ENCODE data around the gene TSHZ1.

DNA sequence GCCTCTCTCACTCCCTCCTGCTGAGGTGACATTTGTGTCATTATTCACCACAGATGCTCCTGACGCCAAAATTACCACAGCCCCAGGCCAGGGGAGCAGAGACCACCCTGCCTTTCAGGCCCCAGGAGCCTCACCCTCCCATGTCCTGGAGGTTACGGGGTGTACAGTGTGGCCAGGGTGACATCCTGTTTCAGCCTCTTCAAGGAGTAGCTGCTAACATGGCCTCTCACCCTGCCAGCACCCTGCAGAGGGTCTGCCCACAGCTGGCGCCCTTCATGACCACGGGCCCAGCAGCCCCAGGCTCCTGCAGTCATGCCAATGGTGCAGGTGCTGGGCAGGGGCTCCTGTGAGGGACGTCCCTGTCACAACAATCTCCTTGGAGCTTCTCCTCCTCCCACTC is 124.3 kb downstream of the TSHZ1 start:
- no peak for TF ChIP-seq EZH2phosphoT487 (conservative IDR thresholded peaks at IDR 0.05; ENCODE audit: low read length)
- TF ChIP-seq, protein P1, sequence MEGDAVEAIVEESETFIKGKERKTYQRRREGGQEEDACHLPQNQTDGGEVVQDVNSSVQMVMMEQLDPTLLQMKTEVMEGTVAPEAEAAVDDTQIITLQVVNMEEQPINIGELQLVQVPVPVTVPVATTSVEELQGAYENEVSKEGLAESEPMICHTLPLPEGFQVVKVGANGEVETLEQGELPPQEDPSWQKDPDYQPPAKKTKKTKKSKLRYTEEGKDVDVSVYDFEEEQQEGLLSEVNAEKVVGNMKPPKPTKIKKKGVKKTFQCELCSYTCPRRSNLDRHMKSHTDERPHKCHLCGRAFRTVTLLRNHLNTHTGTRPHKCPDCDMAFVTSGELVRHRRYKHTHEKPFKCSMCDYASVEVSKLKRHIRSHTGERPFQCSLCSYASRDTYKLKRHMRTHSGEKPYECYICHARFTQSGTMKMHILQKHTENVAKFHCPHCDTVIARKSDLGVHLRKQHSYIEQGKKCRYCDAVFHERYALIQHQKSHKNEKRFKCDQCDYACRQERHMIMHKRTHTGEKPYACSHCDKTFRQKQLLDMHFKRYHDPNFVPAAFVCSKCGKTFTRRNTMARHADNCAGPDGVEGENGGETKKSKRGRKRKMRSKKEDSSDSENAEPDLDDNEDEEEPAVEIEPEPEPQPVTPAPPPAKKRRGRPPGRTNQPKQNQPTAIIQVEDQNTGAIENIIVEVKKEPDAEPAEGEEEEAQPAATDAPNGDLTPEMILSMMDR (IDR thresholded peaks at IDR 0.05; ENCODE audit: insufficient read depth, low read length, poor library complexity, severe bottlenecking) = no peak

All from SU-DHL-6 (cell line).